ENCODE measurements around the gene FRMD6.

FRMD6 gene

DNA sequence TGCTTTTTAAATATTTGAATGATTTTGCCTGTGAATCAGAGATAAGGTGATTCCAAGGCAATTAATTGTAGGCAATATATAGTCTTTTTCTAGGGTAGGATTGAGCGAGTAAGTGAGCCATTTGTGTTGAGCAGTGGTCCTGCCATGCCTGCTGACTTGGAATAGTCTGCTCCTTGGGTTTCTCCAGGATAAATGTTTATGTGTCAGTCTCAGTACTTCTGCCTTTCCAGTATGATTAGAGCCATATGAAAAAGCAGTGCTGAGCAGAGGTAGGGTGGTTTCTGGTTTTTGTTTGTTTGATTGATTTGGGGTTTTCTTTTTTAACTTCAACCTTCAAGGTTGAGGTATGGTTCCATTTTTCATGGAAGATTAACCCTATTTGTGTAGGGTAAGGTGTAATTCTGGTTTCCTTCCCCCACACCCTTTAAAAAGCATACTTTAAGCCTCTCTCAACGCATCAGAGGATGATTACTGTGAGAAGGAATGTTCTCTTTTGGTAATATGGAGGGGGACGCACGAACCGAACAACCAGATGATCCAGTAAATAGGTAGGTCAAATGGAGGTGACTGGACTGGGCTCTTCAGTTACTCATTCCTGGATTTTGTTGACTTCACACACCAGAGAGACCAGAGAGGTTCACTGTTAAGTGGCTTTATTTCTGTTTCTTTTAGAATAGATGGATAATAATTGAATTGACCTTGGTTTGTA, 22.7 kb downstream of the FRMD6 start:
- no peak for DNase-seq

- DNase-seq: no peak
Measured at GRCh38 chr14:51676549-51676948, 24.8 kb downstream of the FRMD6 start.

DNA sequence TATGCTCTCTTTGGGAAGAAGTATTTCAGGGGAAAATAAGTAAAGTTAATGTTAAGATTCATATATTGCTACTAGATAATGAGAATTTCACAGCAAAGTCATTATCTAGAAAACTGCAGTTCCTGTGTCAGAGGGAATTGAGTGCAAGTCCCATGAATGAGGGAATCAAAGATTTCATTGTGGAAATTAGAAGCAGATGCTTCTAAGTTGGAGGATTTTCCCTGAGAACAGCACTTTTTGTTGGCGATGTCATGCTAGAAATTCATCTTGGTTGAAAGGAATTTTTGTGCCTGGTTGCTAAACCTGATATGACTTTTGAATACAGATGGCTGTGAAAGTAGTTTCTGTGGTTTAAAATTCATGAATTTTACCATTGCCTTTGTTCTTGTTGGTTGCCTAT, 25.6 kb downstream of the FRMD6 start:
- no peak for DNase-seq

GRCh38 chr14:51677738-51678137, 26.0 kb downstream of the FRMD6 start:
- DNase-seq: no peak

DNA sequence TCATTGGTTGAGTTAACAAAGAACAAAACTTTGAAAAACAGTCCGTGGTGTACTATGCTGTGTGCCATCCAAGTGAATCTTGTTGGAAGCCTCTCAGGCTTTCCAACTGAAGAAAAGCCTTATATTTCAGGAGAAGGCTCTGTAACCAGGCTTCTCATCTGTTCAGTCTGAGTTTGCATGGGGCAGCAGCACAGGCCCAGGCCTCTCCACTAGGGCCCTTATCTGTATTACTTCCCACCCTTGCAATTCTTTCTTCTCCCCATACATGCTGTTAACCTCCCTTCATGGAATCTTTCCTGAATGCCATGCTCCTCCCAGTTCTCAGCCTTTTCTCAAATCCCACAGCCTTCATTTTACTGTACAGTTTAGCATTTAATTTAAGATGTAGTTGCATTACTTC, 28.3 kb downstream of the FRMD6 start:
- DNase-seq: no peak

- no peak for DNase-seq
Measured at GRCh38 chr14:51681411-51681810, 29.7 kb downstream of the FRMD6 start.

DNA sequence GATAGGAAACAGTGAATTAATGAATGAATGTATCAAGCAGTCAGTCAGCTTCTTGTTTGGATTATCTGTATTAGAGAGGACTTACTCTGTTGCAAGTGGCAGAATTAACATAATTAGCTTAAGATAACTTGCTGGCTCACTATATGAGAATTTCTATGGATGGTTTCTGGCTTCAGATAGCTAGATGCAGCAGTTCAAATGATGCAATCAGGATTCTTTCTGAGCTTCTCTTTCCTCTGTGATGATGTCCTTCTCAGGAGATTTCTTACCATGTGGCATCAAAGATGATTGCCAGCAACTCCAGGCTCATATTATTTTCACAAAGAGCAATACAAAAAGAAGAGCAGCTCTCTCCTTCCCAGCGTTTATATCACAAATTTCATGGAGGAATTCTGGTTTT, 30.7 kb downstream of the FRMD6 start:
- DNase-seq: no peak

- DNase-seq: no peak
Measured at GRCh38 chr14:51684760-51685159, 33.0 kb downstream of the FRMD6 start.

DNA sequence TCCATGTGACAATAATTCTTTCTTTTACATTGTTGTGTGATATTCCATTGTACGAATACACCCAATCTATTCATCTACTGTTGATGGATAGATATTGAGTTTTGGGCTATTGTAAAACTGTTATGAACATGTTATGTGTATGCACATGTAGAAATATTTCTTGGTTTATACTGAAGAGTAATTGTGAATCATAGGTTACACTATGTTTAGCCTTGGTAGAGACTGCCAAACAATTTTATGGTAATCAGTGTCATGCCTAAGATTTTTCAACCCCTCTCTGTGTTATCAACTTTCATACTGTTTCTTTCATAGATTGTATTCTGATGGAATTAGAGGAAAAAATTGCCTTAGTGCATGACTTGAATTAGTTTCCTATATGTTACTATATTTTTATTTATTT, 39.5 kb downstream of the FRMD6 start:
- DNase-seq: no peak

DNA sequence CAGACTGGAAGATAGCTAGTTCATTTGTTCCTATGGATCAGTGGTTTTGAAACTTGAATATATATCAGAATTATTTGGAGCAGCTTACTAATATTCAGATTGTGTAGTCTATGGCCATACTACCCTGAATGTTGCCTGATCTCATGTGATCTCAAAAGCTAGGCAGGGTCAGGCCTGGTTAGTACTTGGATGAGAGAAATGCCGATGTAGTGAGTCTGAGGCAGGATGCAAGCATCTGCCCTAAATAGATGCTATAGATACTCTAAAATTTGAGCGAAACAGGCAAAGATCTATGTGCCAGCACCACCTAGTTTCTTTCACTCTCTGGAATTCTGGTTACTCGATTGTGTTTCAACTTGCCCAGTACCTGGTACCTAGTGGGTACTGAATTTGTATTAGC, 40.9 kb downstream of the FRMD6 start:
- no peak for DNase-seq

GRCh38 chr14:51697848-51698247, 46.1 kb downstream of the FRMD6 start:
- DNase-seq: no peak

DNA sequence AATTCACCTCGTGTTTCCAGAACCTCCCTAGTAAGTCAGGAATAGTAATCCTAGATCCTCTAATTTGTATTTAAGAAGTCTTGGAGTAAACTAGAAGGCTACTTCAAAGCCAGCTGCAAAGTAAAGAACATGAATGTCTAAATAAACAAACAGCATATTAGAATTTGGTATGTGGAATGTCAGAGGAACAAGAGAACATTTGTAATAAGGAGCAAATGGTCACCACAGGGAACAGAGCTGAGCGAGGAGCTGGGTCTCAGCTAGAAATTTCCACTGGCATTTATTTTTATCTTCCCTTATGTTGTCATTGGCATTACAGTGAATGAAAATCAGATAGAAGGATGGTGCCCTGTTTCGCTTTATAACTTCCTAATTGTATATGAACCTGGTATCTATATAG, 50.2 kb downstream of the FRMD6 start:
- DNase-seq: no peak

GRCh38 chr14:51703787-51704186, 52.1 kb downstream of the FRMD6 start:
- DNase-seq: no peak

GRCh38 chr14:51704545-51704944, 52.8 kb downstream of the FRMD6 start:
- DNase-seq: no peak

GRCh38 chr14:51707327-51707726, 55.6 kb downstream of the FRMD6 start:
- DNase-seq: no peak

- DNase-seq: no peak
Measured at GRCh38 chr14:51711505-51711904, 59.8 kb downstream of the FRMD6 start.

GRCh38 chr14:51715250-51715649, 63.5 kb downstream of the FRMD6 start:
- DNase-seq: no peak

DNA sequence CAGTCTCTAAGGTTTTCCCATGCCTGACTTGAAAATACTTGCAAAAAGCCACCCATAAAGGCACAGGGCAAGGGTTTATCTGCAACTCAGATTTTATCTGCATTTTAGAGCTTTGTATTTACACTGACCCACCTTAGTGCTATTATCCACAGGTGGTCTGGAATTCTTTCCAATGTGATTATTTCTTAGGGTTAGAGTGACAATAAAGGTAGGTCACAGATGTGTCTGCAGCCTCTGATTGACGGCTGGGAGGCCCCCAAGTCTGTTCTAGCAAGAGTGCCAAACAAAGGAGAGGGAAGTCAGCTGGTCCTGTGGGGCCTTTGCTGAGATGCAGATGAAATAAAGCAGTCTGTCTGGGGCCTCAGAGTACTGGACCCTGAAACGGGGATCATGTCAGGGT, 64.0 kb downstream of the FRMD6 start:
- DNase-seq: no peak

DNA sequence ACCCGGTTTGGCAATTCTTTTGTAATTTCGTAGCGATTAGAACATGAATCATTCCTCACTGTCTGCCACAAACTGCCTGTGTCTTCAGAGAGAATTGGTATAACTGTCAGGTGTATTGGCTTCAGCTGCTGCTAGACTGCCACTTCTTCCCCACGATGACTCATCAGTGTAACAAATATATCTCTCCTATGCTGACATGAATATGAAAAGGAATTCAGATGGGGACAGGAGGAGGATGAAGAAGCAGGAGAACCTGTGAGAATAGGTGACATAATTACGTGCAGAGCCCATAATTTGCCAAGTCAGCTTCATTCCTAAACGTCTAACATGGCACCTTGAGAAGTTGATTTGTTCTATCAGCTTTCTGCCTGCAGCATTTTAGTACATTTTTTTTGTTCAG, 64.9 kb downstream of the FRMD6 start:
- DNase-seq: no peak

- no peak for DNase-seq
Measured at GRCh38 chr14:51717766-51718165, 66.1 kb downstream of the FRMD6 start.

GRCh38 chr14:51719955-51720354, 68.2 kb downstream of the FRMD6 start:
- DNase-seq: no peak

- DNase-seq: no peak
Measured at GRCh38 chr14:51723990-51724389, 72.3 kb downstream of the FRMD6 start.

- no peak for DNase-seq
Measured at GRCh38 chr14:51724650-51725049, 72.9 kb downstream of the FRMD6 start.

DNA sequence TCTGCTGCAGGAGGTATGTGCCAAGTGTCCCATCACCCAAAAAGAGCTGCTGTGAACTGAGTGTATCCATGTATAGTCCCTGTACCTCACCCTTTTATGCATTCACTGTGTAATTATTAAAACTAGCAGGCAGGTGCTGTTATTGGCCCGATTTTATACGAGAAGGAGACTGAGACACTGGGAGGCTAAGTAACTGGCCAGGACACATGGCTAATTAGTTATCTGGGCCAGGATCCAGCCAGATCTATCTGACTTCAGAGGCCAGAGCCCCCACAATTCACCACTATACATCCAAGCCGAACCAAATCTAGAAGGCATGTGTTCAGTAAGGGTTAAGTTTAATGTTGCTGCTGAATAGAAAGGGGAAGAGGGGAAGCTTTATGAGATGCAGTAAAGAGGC, 73.4 kb downstream of the FRMD6 start:
- no peak for DNase-seq

DNA sequence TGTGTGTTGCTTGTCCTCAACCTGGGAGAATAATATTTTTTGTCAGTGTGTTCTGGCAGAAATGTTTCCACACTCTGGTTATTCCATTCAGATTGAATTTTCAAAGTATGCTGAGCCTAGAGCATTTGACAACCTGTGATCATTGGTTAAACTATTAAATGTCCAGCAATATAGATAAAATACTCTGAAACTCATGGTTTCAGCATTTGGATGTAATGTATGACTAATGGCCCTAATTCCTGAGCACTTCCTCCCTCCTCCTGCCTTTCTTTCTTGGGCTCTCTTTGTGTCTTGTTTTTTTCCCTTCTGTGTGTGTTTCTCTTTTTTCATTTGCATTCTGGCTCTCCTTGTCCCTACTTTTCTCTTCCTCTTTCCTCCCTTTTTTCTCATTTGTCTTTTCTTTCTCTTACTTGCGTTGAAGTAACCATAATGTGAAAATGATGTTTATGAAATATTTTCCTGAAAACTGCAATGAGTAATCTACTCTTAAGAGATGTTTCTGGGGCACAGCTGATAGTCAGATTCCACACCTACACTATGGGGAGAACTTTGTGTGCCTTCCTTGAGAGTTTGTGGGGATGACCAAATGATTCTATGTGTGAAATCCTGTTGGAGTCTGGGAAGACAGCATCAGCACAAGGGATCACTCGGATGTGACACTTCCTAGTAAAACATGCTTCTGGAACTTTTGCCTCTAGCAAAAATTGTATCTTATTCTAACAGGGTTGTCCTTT, 74.6 kb downstream of the FRMD6 start:
- DNase-seq: no peak
